Daoy (cell line): ENCODE measurements around the gene MYL10. TPM values are rescaled to one million over a fixed set of nuclear protein-coding genes. Genes with fewer than 3 reads are reported as not detected.
"Not testable (repeated sequence)": the region's sequence is repeated elsewhere in the genome, so short reads cannot be mapped to it uniquely, and the experiment has no call there.

Experiments used
- DNase-seq: peaks from one replicate; pipeline ENCODE4 v3.0.0-alpha.2; 2015; ENCODE audit warnings: low read depth
- total RNA-seq: library from RNA; depleted of rRNA; stranded (reverse); fragments of >200 nt; shearing (Covaris generic); gene quantifications from 2 replicates; pipeline ENCODE4 v1.2.3, GENCODE V29; 2014

MYL10 gene
- total RNA-seq, 1 experiment from 2014 or later, result not detected

- DNase-seq, result no peak
Measured at GRCh38 chr7:101618916-101619315, 10.2 kb downstream of the MYL10 start.

- DNase-seq, result peak; percentile 56
Measured at GRCh38 chr7:101618207-101618839, 10.8 kb downstream of the MYL10 start.

DNA sequence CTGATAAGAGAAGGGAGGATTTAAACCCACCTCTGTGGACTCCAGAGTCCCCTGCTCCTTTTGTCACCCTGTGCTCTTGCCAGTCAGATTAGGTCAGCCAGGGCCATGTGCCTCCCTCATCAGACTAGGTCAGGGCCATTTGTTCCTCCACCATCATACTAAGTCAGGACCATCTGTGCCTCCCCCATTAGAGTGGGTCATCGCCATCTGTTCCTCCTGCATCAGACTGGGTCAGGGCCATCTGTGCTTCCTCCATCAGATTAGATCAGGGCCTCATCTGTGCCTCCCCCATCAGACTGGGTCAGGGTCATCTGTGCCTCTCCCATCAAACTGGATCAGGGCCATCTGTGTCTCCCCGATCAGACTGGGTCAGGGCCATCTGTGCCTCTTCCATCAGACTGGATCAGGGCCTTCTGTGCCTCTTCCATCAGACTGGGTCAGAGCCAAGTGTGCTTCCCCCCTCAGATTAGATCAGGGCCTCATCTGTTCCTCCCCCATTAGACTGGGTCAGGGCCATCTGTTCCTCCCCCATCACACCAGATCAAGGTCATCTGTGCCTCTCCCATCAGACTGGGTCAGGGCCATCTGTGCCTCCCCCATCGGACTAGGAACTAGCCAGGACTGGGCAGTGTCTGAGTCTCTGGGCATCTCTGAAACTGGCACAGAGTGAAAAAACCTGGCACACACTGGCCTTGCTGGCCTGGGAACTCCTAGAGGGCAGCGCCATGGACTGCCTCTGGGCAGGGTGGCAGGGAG is 11.5 kb downstream of the MYL10 start:
- no peak for DNase-seq

DNA sequence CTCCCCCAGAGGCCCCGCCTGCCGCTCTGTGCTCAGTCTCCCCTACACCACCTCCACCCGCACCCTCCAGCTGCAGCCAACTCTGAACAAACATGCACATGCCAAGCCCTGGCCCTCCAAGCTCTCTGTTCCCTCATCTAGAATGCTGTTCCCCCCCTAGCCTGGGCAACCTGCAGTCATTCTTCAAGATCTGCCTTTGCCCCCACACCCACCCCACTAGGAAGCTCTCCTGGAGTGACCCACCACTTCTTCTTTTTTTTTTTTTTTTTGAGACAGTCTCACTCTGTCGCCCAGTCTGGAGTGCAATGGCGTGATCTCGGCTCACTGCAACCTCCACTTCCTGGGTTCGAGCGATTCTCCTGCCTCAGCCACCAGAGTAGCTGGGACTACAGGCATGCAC is 13.7 kb downstream of the MYL10 start:
- no peak for DNase-seq

GRCh38 chr7:101614939-101615302 is 14.2 kb downstream of the MYL10 start:
- DNase-seq, result peak; percentile 77

- peak; percentile 73 for DNase-seq
Measured at GRCh38 chr7:101614098-101614938, 14.8 kb downstream of the MYL10 start.

DNA sequence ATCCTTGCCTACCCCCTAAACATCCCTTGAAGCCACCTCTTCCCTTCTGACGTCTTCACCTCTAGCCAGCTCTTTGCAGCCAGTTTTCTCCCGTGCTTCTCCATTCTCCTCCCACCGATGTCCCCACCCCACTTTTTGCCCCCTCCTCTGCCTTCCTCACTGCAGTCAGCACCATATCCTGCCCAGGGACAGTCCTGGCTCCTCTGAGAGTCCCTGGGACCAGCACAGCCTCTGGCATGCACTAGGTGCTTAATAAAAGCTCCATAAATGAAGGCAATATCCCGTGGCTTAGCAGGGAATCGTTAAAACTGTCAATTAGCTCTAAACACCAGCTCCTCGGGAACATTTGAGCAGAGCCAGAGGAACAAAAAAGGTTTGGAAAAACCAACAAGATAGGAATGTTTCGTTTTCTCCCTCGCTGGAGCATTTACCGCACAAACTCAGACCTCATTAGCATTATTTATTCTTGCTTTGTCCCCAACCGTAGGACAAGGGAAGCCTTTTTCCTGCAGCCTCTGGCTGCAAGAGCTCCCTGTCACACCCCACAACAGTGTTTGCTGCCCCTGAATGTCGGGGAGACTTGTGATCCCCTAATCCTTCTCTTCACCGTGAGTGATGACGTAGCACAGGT is 16.1 kb downstream of the MYL10 start:
- DNase-seq, result no peak

GRCh38 chr7:101608772-101609713 is 20.1 kb downstream of the MYL10 start:
- no peak for DNase-seq

GRCh38 chr7:101606498-101606923 is 22.6 kb downstream of the MYL10 start:
- DNase-seq, result no peak

DNA sequence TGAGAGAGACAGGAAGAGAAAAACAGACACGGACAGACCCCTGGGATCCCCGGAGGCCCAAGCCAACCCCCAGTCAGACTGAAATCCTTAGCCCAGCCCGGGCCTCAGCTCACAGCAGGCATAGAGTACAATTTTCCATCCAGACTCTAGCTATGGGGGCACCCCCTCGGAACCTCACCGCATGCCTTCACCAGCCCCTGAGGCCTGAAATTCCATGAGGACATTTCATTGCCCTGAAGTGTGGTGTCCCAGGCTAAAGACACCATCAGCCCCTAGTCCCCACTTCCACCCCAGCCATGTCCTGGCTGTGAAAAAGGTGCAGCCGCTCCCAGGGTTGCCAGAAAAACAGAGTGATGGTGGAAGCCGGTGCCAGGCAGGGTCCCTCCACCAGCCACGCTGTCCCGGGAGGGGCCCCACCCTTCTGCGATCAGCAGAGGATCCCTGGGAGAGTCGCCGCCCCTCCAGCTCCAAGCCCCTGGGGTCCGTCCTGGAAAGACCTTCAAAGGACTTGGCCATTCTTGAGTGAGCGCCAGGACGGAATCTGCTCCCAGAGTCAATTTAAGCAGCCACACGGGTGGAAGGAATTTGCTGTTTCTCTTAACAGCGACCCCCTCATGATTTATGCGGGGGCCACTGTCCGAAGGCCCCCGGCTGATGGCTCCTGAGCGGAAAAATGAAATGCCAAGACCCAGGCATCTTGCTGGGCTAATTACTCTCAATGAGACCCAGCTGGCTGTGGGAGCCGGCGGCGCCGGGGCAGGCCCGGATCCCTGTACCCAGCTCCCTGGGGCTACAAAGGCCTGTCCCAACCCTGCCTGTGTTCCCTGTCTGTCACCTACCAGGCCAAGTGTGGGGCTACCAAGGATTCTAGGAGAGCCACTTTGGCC is 23.2 kb downstream of the MYL10 start:
- DNase-seq, result no peak

DNA sequence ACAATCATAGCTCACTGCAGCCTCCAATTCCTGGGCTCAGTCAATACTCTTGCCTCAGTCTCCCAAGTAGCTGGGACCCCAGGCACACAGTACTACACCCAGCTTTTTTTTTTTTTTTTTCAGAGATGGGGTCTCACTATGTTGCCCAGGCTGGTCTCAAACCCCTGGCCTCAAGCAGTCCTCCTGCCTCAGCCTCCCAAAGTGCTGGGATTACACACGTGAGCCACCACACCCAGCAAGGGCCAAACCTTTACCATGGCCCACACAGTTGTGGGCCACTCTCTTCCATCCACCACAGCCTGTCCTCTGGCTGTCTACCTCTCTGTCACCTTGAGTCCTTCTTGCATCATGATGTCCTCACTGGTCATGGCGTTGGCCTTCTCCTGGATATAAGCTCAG is 24.2 kb downstream of the MYL10 start:
- DNase-seq, result not testable (repeated sequence)

GRCh38 chr7:101604331-101604933 is 24.7 kb downstream of the MYL10 start:
- no peak for DNase-seq

DNA sequence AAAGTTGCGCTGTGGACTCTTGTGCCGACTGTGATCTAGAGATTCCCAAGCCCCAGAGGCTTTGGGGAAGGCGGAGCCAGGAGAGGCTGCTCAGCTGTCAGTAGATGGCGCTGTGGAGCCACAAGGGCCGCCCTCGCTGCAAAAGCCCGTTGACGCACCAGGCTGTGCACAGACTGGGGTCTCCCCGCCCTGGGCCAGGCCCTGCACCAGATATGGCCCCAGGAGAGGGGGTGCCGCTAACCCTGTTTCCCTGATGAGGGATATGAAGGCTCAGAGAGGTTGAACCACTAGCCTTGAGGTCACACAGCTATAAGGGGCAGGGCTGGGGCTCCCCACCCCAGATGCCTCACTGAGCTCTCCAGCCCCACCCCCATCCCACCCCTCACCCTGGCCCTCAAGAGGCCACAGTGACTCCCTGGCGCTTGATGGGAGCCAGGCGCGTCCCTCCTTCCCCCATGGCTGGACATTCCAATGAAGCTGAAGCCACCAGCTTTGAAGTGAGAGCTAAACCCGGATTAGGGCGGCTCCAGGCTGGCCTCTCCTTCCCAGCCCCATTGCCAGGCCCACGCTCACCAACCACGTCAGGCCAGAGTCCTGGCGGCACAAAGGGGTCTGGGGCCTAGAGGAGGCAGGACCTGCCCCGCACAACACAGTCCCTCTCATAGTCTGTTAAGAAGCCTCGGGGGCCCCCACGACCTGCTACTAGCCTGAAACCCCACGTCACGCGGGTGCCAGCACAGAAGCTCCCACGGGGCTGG is 26.4 kb downstream of the MYL10 start:
- DNase-seq, result peak; percentile 93

- no peak for DNase-seq
Measured at GRCh38 chr7:101602082-101602481, 27.0 kb downstream of the MYL10 start.

- no peak for DNase-seq
Measured at GRCh38 chr7:101599787-101600186, 29.3 kb downstream of the MYL10 start.

- no peak for DNase-seq
Measured at GRCh38 chr7:101598986-101599771, 29.9 kb downstream of the MYL10 start.

DNA sequence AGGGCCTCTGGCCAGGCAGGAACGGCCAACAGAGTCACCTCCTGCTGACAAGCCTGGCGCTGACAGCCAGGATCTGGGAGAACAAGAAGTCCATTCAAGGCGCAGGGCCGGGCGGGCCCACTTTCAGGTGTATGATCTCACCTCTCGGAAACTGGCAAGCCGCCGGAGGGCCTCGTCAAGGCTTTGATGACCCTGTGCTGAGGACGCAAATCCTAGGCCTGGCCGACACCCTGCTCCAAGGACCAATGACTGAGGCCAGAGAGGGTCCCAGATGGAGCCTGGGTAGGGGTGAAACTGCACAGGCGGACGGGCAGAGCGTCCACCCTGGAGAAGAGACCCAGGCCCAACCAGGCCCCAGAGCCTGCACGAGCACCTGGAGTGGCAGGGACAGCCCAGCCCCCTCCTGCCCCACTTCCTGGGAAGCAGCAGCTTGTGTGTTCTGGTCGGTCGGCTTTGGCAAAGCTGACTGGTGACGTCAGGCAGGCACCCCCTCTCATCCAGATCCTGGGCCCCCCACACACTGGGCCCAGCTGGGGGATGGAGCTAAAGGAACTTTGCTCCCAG is 30.6 kb downstream of the MYL10 start:
- no peak for DNase-seq

DNA sequence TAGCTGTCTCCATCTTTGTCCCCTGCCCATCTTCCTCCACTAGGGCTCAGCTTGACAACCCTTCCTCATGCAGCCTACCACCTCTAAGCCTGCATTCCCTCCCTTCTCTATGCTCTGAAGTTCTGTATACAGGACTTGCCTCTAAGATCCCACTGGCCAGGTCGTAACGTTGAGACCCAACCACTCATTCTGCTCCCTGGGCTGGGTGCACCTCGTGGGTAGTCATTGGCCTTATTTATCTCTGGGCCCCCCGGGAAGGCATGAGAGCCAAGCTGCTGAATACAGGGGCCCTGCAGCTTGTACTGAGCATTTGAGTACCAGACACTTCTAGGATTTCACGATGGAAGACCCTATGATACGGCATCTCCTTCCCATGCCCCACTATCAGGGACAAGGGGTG is 31.2 kb downstream of the MYL10 start:
- DNase-seq, result no peak
